ENCODE data around the gene CNTN4. TPM values are rescaled to one million over a fixed set of nuclear protein-coding genes. Genes with fewer than 3 reads are reported as not detected.

The CNTN4 gene
- total RNA-seq, 2 experiments from 2014 or later = not detected

DNA sequence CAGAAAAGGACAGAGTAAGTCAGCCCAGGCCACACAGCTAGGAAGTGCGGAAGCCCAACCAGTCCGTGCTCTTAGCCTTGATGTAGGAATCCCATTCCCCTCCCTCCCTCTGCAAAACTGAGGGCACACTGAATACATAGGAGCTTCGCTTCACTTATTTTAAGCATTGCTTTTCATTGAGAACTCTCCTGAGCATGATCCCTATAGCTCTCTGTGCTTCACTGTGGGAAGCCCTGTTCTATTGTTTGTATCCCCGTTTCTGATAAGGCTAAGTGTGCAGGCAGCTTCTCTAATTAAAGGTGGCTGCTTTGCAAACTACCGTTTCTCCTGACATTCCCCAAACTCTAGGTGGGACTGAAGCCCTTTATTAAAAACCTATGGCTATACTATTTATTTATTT is 981.6 kb downstream of the CNTN4 start:
- TF ChIP-seq, protein P1, sequence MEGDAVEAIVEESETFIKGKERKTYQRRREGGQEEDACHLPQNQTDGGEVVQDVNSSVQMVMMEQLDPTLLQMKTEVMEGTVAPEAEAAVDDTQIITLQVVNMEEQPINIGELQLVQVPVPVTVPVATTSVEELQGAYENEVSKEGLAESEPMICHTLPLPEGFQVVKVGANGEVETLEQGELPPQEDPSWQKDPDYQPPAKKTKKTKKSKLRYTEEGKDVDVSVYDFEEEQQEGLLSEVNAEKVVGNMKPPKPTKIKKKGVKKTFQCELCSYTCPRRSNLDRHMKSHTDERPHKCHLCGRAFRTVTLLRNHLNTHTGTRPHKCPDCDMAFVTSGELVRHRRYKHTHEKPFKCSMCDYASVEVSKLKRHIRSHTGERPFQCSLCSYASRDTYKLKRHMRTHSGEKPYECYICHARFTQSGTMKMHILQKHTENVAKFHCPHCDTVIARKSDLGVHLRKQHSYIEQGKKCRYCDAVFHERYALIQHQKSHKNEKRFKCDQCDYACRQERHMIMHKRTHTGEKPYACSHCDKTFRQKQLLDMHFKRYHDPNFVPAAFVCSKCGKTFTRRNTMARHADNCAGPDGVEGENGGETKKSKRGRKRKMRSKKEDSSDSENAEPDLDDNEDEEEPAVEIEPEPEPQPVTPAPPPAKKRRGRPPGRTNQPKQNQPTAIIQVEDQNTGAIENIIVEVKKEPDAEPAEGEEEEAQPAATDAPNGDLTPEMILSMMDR (IDR thresholded peaks at IDR 0.05) = no peak
- no peaks in the 10 kb centered on the region for H3K4me1 Mint-ChIP-seq (ENCODE audit: low read depth)
- ATAC-seq = no peak
- no peaks in the 10 kb centered on the region for H3K9me3 Mint-ChIP-seq
- H3K4me3 Mint-ChIP-seq = no peak overlapping the region
- H3K36me3 Mint-ChIP-seq (ENCODE audit: low read depth) = no peaks in the 10 kb centered on the region
- no peak for DNase-seq
- POLR2A ChIA-PET = no interaction called here
- H3K27ac Mint-ChIP-seq = no peak overlapping the region
- intact Hi-C loops (cut with micrococcal nuclease) = no loop called here
- CTCF ChIA-PET = no interaction called here
- H3K27me3 Mint-ChIP-seq = peaks cover 2% of the 10 kb centered on the region

DNA sequence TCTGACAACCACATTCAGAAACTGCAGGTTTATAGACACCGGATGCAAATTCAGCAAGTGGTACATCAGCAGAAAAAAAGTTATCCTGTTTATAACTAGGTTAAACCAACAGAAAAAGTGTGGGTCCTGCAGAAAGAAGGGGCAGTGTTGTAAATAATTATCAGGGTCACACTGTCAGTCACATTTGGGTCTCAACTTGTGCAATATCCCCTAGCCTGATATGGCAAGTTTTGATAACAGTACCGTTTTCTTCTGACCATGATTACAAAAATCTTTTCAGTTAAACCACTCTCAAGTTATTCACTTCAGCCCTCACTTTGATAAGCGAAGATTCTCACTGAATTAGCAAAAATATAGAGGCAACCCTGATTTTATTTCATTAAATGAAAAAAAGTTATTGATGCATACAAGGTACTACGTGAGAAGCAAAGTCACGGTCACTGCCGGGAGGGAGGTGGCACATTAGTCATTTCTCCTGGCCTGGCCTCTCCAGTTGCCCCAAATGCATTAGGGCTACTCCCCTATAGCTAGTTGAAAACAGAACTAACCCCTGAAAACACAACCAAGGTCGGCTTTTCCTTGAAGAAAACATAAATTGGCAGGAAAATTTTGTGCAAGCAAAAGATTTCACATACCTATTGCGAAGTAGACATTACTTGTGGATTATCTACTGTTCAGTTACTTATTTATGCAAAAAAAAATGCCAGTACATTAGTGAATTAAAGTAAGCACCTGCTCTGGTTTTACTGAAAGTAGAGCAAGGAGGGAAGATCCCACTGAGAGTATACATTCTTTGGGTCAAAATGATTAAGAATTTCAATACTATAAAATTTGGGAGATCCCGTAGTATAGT is 982.9 kb downstream of the CNTN4 start:
- Mint-ChIP-seq H3K27ac (no peak overlapping the region), H3K27me3 (peaks cover 2% of the 10 kb centered on the region), H3K4me3 (no peak overlapping the region), H3K4me1 (ENCODE audit: low read depth) (no peaks in the 10 kb centered on the region), H3K9me3 (no peaks in the 10 kb centered on the region), H3K36me3 (ENCODE audit: low read depth) (no peaks in the 10 kb centered on the region)
- TF ChIP-seq, protein P1 (IDR thresholded peaks at IDR 0.05) = no peak
- CTCF ChIA-PET = no interaction called here
- intact Hi-C loops (cut with micrococcal nuclease) = no loop called here
- DNase-seq (no peak), ATAC-seq (no peak)
- POLR2A ChIA-PET = no interaction called here

DNA sequence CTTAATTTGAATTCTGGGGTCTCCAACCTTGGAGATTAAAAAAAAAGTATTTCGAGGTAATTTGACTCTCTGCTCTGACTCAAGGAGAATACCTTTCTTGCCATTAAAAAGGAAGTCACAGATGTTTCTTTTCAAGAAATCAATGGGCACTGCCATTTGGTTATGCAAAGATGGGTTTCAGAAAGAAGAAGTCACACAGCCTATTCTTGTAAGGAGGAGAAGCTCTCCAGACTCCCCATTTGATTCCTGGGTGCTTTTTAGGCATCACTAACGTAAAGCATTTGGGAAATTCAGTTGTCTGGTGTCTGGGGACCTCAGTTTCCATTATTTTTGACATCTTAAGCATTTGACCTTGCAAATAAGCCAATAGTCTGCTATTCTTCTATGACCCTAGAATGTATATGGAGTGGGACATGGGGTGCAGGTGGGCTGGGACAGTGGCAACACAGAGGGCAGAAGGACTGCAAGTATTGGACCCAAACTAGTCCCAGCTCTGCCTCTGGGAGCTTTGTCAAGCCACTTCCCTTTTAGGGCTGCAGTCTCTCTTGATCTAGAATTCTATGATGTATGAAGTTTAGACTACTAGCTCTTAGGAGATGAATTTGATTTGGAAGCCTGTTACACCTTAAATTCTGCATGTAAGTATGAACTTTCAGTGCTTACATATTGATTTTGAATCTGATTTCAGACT is 983.7 kb downstream of the CNTN4 start:
- Mint-ChIP-seq H3K27me3 (peaks cover 2% of the 10 kb centered on the region), H3K36me3 (ENCODE audit: low read depth) (no peaks in the 10 kb centered on the region), H3K9me3 (no peaks in the 10 kb centered on the region), H3K4me1 (ENCODE audit: low read depth) (no peaks in the 10 kb centered on the region), H3K27ac (no peak overlapping the region), H3K4me3 (no peak overlapping the region)
- ATAC-seq (no peak), DNase-seq (no peak)
- intact Hi-C loops (cut with micrococcal nuclease) = no loop called here
- POLR2A ChIA-PET = no interaction called here
- TF ChIP-seq, protein P1 (IDR thresholded peaks at IDR 0.05) = no peak
- CTCF ChIA-PET = no interaction called here

DNA sequence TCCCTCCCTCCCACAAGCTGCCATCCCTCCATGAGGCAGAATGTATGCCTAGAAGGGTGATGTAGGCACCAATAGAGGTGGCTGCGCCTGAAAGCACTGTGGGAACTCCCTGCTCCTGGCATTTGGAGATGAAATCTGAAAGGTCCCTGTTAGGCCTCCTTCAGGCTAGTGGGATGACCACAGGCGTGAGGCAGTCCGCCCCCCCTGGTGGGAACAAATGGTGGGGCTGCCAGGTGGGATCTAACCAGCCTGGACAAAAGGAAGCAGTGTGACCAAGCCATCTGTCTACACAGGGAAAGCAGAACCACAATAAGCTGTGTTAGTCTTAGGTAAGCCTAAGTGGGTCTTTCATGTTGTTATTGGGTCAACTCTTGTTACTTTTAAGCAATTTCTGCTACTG is 986.2 kb downstream of the CNTN4 start:
- Mint-ChIP-seq H3K36me3 (ENCODE audit: low read depth) (no peaks in the 10 kb centered on the region), H3K4me3 (no peak overlapping the region), H3K27ac (no peak overlapping the region), H3K9me3 (no peaks in the 10 kb centered on the region), H3K27me3 (no peaks in the 10 kb centered on the region), H3K4me1 (ENCODE audit: low read depth) (no peaks in the 10 kb centered on the region)
- intact Hi-C loops (cut with micrococcal nuclease) = no loop called here
- no peak for DNase-seq
- TF ChIP-seq, protein P1 (IDR thresholded peaks at IDR 0.05) = no peak
- CTCF ChIA-PET = no interaction called here
- POLR2A ChIA-PET = no interaction called here
- ATAC-seq = no peak

DNA sequence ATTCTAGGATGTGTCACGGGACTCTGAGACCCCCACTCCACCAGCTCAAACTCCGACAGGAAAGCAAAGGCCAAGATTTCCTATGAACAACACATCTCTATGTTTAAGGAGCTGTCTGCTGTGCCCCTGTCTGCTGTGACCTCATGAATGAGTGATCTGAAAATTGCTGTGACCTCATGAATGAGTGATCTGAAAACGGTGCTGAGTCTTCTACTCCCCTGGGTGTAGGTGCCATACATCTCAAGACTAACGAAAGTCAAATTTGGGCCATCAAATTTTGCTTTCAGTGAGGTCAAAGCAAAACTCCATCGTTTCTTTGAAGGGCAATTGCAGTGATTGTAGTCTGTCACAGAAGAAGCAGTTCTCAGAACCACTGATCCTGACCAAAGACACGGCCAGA is 987.1 kb downstream of the CNTN4 start:
- H3K4me3 Mint-ChIP-seq = no peak overlapping the region
- no peak for ATAC-seq
- TF ChIP-seq, protein P1 (IDR thresholded peaks at IDR 0.05) = no peak
- H3K36me3 Mint-ChIP-seq (ENCODE audit: low read depth) = no peaks in the 10 kb centered on the region
- H3K4me1 Mint-ChIP-seq (ENCODE audit: low read depth) = no peaks in the 10 kb centered on the region
- DNase-seq = no peak
- CTCF ChIA-PET = no interaction called here
- H3K27ac Mint-ChIP-seq = no peak overlapping the region
- H3K27me3 Mint-ChIP-seq = no peaks in the 10 kb centered on the region
- H3K9me3 Mint-ChIP-seq = no peaks in the 10 kb centered on the region
- POLR2A ChIA-PET = no interaction called here
- intact Hi-C loops (cut with micrococcal nuclease) = no loop called here
